ENCODE measurements around the gene DOK5. TPM values are rescaled to one million over a fixed set of nuclear protein-coding genes. Genes with fewer than 3 reads are reported as not detected.

The DOK5 gene
- total RNA-seq, 2 experiments from 2014 or later, result not detected

GRCh38 chr20:54532573-54532972, 57.2 kb downstream of the DOK5 start:
- no TSS peak for BruUV-seq (replicated peaks)
- no peaks in the 10 kb centered on the region for H3K36me3 ChIP-seq (ENCODE audit: insufficient read depth, low read length)
- H3K9me2 ChIP-seq (ENCODE audit: insufficient read depth, low read length), result 0 out of 2 replicates have a peak, but pooled peaks cover 2% of the 10 kb centered on the region
- no peaks in the 10 kb centered on the region for H3K4me1 ChIP-seq (ENCODE audit: insufficient read depth, low read length, poor library complexity, severe bottlenecking)
- POLR2A ChIA-PET, result interaction anchor here (1.0 kb wide), 1 partner anchor 80 kb away, joined by 3 read pairs; no protein-coding TSS in a partner anchor
- H3K4me3 ChIP-seq (ENCODE audit: low read depth, low read length, poor library complexity, severe bottlenecking), result no peak overlapping the region
- H4K20me1 ChIP-seq (ENCODE audit: insufficient read depth, low read length), result no peaks in the 10 kb centered on the region
- no peak overlapping the region for H3K4me2 ChIP-seq (ENCODE audit: low read length)
- no peak overlapping the region for H2AFZ ChIP-seq (ENCODE audit: low read length)
- no peaks in the 10 kb centered on the region for H3K9me3 ChIP-seq (ENCODE audit: low read length)
- no peak overlapping the region for H3K27ac ChIP-seq (ENCODE audit: low read depth, low read length, poor library complexity, severe bottlenecking)
- CTCF ChIA-PET (ENCODE audit: unreplicated experiment), result no interaction called here
- intact Hi-C loops (cut with micrococcal nuclease; ENCODE audit: unreplicated experiment), result no loop called here
- DNase-seq (ENCODE audit: low spot score), result no peak
- TF ChIP-seq EZH2phosphoT487 (IDR thresholded peaks at IDR 0.05; ENCODE audit: borderline replicate concordance, low read depth, low read length), result no peak
- TF ChIP-seq, protein P1, sequence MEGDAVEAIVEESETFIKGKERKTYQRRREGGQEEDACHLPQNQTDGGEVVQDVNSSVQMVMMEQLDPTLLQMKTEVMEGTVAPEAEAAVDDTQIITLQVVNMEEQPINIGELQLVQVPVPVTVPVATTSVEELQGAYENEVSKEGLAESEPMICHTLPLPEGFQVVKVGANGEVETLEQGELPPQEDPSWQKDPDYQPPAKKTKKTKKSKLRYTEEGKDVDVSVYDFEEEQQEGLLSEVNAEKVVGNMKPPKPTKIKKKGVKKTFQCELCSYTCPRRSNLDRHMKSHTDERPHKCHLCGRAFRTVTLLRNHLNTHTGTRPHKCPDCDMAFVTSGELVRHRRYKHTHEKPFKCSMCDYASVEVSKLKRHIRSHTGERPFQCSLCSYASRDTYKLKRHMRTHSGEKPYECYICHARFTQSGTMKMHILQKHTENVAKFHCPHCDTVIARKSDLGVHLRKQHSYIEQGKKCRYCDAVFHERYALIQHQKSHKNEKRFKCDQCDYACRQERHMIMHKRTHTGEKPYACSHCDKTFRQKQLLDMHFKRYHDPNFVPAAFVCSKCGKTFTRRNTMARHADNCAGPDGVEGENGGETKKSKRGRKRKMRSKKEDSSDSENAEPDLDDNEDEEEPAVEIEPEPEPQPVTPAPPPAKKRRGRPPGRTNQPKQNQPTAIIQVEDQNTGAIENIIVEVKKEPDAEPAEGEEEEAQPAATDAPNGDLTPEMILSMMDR (conservative IDR thresholded peaks at IDR 0.05; ENCODE audit: low read length), result no peak
- no peaks in the 10 kb centered on the region for H3K79me2 ChIP-seq (ENCODE audit: insufficient read depth, low read depth, low read length)

DNA sequence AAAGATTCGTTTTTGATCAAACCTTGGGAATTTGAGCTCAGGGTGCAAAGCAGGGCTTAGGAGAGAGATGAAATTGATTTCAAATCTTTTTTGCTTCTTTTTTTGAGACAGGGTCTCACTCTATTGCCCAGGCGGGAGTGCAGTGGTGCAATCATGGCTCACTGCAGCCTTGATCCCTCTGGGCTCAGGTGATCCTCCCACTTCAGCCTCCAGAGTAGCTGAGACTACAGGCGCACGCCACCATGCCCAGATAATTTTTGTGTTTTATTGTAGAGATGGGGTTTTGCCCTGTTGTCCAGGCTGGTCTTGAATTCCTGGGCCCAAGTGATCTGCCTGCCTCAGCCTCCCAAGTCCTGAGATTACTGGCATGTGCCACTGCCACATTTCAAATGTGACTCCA, 58.7 kb downstream of the DOK5 start:
- ChIA-PET POLR2A (interaction anchor here (0.7 to 0.8 kb wide), 2 partner anchors 11 to 14 kb away, joined by 3 read pairs; no protein-coding TSS in a partner anchor), CTCF (ENCODE audit: unreplicated experiment) (no interaction called here)
- DNase-seq (ENCODE audit: low spot score), result no peak
- no peaks in the 10 kb centered on the region for H3K79me2 ChIP-seq (ENCODE audit: insufficient read depth, low read depth, low read length)
- H4K20me1 ChIP-seq (ENCODE audit: insufficient read depth, low read length), result no peaks in the 10 kb centered on the region
- no peak overlapping the region for H3K4me3 ChIP-seq (ENCODE audit: low read depth, low read length, poor library complexity, severe bottlenecking)
- BruUV-seq (replicated peaks), result no TSS peak
- H3K27ac ChIP-seq (ENCODE audit: low read depth, low read length, poor library complexity, severe bottlenecking), result no peak overlapping the region
- no peak overlapping the region for H2AFZ ChIP-seq (ENCODE audit: low read length)
- H3K36me3 ChIP-seq (ENCODE audit: insufficient read depth, low read length), result no peaks in the 10 kb centered on the region
- no peaks in the 10 kb centered on the region for H3K4me1 ChIP-seq (ENCODE audit: insufficient read depth, low read length, poor library complexity, severe bottlenecking)
- intact Hi-C loops (cut with micrococcal nuclease; ENCODE audit: unreplicated experiment), result no loop called here
- no peak overlapping the region for H3K4me2 ChIP-seq (ENCODE audit: low read length)
- H3K9me3 ChIP-seq (ENCODE audit: low read length), result no peaks in the 10 kb centered on the region
- TF ChIP-seq EZH2phosphoT487 (IDR thresholded peaks at IDR 0.05; ENCODE audit: borderline replicate concordance, low read depth, low read length), result no peak
- TF ChIP-seq, protein P1 (conservative IDR thresholded peaks at IDR 0.05; ENCODE audit: low read length), result no peak
- H3K9me2 ChIP-seq (ENCODE audit: insufficient read depth, low read length), result 0 out of 2 replicates have a peak, but pooled peaks cover 2% of the 10 kb centered on the region

GRCh38 chr20:54535033-54535432, 59.6 kb downstream of the DOK5 start:
- Histone ChIP-seq H3K9me3 (ENCODE audit: low read length) (no peaks in the 10 kb centered on the region), H3K79me2 (ENCODE audit: insufficient read depth, low read depth, low read length) (no peaks in the 10 kb centered on the region), H3K9me2 (ENCODE audit: insufficient read depth, low read length) (0 out of 2 replicates have a peak, but pooled peaks cover 2% of the 10 kb centered on the region), H3K4me2 (ENCODE audit: low read length) (no peak overlapping the region), H3K4me3 (ENCODE audit: low read depth, low read length, poor library complexity, severe bottlenecking) (no peak overlapping the region), H3K36me3 (ENCODE audit: insufficient read depth, low read length) (no peaks in the 10 kb centered on the region), H3K4me1 (ENCODE audit: insufficient read depth, low read length, poor library complexity, severe bottlenecking) (no peaks in the 10 kb centered on the region), H2AFZ (ENCODE audit: low read length) (no peak overlapping the region), H3K27ac (ENCODE audit: low read depth, low read length, poor library complexity, severe bottlenecking) (no peak overlapping the region), H4K20me1 (ENCODE audit: insufficient read depth, low read length) (no peaks in the 10 kb centered on the region)
- intact Hi-C loops (cut with micrococcal nuclease; ENCODE audit: unreplicated experiment), result no loop called here
- BruUV-seq (replicated peaks), result no TSS peak
- ChIA-PET CTCF (ENCODE audit: unreplicated experiment) (no interaction called here), POLR2A (interaction anchor here (0.7 kb wide), 1 partner anchor 922 kb away, joined by 3 read pairs; no protein-coding TSS in a partner anchor)
- DNase-seq (ENCODE audit: low spot score), result no peak
- no peak for TF ChIP-seq EZH2phosphoT487 (IDR thresholded peaks at IDR 0.05; ENCODE audit: borderline replicate concordance, low read depth, low read length)
- TF ChIP-seq, protein P1 (conservative IDR thresholded peaks at IDR 0.05; ENCODE audit: low read length), result no peak

All from OCI-LY7 (cell line).